HG03571 (cell line): ENCODE results near the gene COBL.

Experiments
- ATAC-seq: cut with Tn5 transposase; IDR thresholded peaks from one replicate; pipeline ENCODE4 v1.9.1; 2021; ENCODE audit not compliant: unreplicated experiment

Gene COBL

DNA sequence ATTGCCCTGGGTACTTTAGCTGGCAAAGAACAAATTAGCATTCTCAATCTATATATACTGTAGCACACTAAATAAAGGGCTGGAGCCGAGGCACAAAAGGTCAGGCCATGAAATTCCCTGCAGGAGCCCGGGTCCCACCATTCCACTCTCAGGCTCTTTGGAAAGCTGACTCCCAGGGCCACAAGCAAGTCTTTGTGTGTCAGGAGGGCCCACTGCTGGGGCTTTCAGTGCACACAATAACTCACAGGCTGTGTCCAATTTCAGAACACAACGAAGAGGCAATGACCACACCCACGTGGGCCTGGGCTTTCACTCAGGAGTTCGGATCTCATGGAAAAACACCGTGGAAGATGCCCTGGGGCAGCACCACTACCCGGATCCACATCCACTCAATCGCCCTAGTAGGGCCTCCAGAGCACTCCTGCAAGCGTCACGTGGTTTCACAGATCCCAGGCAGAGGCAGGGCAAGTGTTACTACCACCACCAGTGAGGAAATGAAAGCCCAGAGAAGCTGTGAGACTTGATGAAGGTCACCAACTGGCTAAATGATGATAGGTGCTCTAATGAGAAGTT, 60.3 kb downstream of the COBL start:
- ATAC-seq = no peak

DNA sequence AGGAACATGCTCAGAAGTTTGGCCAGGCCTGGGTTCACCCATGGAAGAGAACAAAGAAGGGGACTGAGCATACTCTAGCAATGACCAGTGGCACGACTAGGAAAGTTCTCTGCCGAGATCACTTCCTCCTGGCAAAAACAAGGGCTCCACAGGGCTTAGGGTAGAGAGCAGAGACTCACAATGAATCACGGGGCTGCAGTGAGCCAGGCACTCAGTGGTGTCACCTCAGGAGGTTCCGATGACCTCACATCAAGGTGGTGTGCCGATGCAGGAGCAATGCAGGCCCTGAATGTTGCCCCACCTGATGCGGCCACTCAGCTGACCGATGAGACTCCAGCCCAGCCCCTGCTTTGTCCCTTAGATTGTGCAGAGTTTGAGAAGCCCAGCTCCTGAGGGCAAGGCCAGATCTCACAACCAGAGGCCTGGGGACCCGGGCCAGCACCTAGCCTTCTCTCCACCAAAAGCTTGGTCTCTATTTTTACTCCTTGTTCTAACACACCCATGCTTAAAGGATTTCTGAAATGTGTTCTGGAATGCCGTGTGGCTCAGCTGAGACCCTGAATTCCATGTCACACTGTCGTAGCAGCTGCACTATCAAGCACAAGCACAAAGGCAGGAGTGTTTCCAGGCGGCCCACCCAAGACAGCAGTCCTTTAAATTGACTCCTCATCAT, 60.9 kb downstream of the COBL start:
- no peak for ATAC-seq

- no peak for ATAC-seq
Observed at GRCh38 chr7:51255036-51255435, 61.6 kb downstream of the COBL start.

DNA sequence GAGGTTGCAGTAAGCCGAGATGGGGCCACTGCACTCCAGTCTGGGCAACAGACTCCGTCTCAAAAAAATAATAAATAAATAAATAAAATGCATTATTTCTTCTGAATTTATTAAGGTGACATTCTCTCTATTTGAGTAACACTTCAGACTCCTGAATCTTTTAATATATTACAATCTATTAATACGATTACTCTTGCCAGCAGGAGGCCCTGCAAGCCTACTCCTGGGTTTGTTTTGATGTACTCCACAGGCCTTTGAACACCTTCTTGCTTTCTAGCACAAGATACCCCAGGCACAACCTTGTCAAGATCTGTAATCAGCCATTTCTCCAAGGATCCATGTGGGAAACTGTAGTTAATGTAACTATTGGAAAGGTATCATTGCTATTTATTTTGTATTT, 63.5 kb downstream of the COBL start:
- ATAC-seq = no peak

- no peak for ATAC-seq
Observed at GRCh38 chr7:51251290-51251689, 65.3 kb downstream of the COBL start.

- no peak for ATAC-seq
Observed at GRCh38 chr7:51250512-51250911, 66.1 kb downstream of the COBL start.

GRCh38 chr7:51249991-51250390, 66.6 kb downstream of the COBL start:
- ATAC-seq = no peak

GRCh38 chr7:51249187-51249945, 67.2 kb downstream of the COBL start:
- no peak for ATAC-seq

GRCh38 chr7:51246258-51247245, 70.1 kb downstream of the COBL start:
- no peak for ATAC-seq

DNA sequence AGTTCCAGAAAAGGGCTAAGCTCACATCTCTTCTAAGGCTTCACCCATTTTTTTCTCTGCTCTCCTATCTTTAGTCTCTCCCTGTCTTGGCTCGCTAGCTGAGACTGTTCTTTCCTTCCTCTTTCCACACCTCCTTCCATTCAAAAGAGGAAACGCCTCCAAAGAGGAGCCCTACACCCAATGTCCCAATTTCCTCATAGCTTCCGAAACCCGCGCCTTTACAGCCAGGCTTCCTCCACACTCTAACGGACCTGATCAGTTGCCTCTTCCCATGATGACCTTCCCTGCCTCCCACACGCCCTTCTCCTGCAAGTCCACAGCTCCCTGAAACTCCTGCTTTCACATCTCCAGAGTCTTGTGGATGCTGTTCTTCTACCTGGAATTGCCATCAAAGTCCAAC, 71.7 kb downstream of the COBL start:
- ATAC-seq = no peak

DNA sequence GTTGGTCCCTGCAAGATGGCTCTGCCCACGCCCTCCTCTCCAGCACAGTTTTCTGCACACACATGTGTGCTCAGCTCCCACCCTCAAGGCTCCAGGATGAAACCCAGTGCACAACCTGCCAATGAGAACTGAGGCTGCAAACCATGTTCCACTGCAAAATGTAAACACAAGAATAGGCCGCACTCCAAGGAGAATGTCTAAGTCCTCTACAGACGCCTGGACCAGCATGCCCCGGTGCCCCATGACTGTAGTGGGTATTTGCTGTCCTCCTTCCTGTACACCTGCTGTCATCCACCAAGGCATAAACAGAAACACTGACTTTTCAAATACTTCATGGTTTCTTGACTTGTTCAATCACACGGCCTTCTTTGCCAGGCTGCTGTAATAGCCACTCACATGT, 72.6 kb downstream of the COBL start:
- ATAC-seq = no peak

- no peak for ATAC-seq
Observed at GRCh38 chr7:51243631-51244030, 73.0 kb downstream of the COBL start.

- no peak for ATAC-seq
Observed at GRCh38 chr7:51242881-51243518, 73.6 kb downstream of the COBL start.

DNA sequence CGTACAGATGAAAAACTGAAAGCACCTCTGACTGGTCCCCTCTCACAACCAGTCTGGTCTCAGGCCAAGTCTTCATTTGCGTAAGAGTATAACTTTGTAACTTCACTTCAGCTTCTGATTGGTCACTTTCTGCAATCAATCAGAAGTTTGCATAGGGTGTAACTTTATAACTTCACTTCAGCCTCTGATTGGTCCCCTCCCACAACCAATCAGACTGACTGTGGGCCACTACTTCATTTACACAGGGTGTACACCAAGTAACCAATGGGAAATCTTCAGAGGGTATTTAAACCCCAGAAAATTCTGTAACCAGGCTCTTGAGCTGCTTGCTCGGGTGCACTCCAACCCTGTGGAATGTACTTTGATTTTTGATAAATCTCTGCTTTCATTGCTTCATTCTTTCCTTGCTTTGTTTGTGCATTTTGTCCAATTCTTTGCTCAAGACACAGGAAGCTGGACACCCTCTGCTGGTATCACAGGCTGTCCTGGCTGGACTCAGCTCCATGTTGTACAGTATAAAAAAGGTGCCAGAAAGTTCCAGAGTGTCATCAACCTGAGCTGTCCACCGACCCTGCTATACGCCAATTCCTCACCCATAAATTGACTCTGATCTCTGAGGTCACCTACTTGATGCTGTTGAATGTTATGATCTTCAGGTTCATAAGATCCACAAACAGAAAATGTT, 74.5 kb downstream of the COBL start:
- no peak for ATAC-seq

DNA sequence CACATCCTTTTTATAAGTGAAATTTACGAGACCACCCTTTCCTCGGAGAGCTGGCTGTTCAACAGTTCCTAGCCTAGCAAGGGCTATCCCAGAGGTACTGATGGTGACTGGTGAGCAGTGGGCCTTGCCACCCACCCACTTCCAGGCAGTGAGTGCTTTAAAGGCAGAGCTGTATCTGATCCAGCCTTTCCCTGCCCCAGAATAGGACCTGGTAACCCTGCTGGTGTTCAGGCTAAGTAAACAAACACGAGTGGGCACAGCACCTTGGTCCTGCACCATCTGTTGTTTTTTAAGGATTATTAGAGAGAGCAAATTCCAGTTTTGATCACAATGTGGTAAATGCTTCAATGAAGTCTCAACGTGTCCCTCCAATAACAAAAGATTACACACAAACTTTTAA, 75.7 kb downstream of the COBL start:
- no peak for ATAC-seq

- ATAC-seq = no peak
Observed at GRCh38 chr7:51239691-51240090, 76.9 kb downstream of the COBL start.

DNA sequence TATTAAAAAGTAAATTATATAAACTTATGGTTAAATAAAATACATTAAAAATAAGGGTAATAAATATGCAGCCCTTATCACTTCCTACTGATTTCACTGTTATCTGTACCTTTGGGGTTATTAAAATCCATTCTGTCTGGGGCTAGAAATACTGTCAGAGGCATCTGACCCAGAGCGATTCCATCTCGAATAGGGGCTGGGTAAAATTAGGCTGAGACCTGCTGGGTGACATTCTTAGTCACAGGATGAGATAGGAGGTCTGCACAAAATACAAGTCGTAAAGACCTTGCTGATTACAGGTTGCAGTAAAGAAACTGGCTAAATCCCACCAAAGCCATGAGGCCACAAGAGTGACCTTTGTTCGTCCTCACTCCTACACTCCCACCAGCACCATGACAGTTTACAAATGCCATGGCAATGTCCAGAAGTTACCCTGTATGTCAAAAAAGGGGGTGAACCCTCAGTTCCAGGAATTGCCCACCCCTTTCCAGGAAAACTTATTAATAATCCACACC, 77.6 kb downstream of the COBL start:
- ATAC-seq = no peak

DNA sequence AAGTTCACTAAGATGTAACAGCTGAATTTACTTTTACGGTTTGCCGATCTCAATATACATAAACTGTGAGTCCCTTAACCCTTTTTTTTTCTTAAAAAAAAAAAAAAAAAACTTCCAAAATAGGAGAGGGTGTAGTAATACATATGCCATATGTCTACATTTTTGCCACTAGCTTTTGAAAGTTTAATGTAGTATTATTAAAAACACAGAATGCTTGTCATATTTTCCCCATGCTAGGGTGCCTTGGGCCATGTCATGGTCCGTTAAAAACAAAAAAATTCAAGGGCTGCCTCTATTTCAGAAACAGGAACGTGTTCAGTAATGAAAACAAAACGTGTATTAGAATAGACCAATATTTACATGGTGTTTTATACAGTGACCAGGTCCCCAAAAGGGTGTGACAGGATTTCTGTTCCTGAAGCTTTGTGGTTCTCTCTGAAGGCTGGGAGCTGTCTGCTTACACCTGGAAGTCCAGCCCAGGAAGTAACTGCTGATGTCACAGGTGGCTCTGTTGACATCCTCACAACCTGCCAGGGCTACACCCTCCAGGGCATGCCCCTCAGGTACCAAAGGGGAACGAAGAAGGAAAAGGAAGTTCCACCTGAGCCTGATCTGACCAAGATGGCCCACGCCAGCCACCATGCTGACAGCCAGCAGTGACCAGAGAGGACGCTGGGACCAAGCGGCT, 79.0 kb downstream of the COBL start:
- ATAC-seq = no peak

GRCh38 chr7:51236470-51237132, 80.0 kb downstream of the COBL start:
- ATAC-seq = no peak
